Ishikawa (cell line): ENCODE results near the gene ANKLE2.

Experiments used
- CEBPB ChIP-seq: IDR thresholded peaks from 2 replicates; pipeline ENCODE4 v1.6.1; 2012
- FOXM1 ChIP-seq: IDR thresholded peaks from 2 replicates; pipeline ENCODE4 v1.6.1; 2012; ENCODE audit warnings: low read depth, borderline replicate concordance
- MAX ChIP-seq: IDR thresholded peaks from 2 replicates; pipeline ENCODE4 v1.6.1; 2012
- NFIC ChIP-seq: IDR thresholded peaks from 2 replicates; pipeline ENCODE4 v1.6.1; 2012
- RAD21 ChIP-seq: IDR thresholded peaks from 2 replicates; pipeline ENCODE4 v1.6.1; 2012; ENCODE audit warnings: low read depth
- REST ChIP-seq: IDR thresholded peaks from 2 replicates; pipeline ENCODE4 v1.6.1; 2012; ENCODE audit warnings: low read depth, mild to moderate bottlenecking
- TCF12 ChIP-seq: IDR thresholded peaks from 2 replicates; pipeline ENCODE4 v1.6.1; 2012; ENCODE audit warnings: low read depth
- TEAD4 ChIP-seq: IDR thresholded peaks from 2 replicates; pipeline ENCODE4 v1.6.1; 2012
- YY1 ChIP-seq: IDR thresholded peaks from 2 replicates; pipeline ENCODE4 v1.6.1; 2012; ENCODE audit warnings: low read depth
- ZBTB7A ChIP-seq: IDR thresholded peaks from 2 replicates; pipeline ENCODE4 v1.6.1; 2012; ENCODE audit warnings: low read depth

- TF ChIP-seq TCF12 (no peak), REST (no peak), YY1 (no peak), MAX (no peak), CEBPB (no peak), RAD21 (no peak), FOXM1 (no peak), NFIC (no peak), ZBTB7A (no peak), TEAD4 (no peak)
Observed at GRCh38 chr12:132741620-132742019, 20.0 kb downstream of the ANKLE2 start.
